Measurements from ENCODE around the gene PCDHGA1. TPM values are rescaled to one million over a fixed set of nuclear protein-coding genes. Genes with fewer than 3 reads are reported as not detected.
A peak's percentile ranks its signal among the peaks of the same experiment; 100 is the strongest.

The PCDHGA1 gene
- total RNA-seq, 6 experiments from 2014 or later: 0.04 to 0.18 (median 0.12) TPM; not detected in 1

DNA sequence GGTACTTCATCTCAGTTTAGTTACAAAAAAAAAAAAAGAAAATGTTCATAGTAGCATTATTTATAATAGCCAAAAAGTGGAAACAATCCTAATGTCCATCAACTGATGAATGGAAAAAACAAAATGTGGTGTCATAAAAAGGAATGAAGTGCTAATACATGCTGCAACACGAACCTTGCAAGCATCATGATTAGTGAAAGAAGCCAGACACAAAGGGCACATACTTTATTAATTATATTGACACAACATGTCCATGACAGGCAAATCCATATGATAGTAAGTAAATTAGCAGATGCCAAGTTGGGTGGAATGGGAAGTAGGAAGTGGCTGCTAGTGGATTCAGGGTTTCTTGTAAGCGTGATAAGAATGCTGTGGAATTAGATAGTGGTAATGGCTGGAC lies 212.7 kb downstream of the PCDHGA1 start:
- Histone ChIP-seq H3K9me3 (peaks cover 0 to 4% (median 0%) of the 10 kb centered on the region in 4 donors), H3K36me3 (peaks cover 0 to 8% (median 2%) of the 10 kb centered on the region in 4 donors), H3K4me1 (no peaks in the 10 kb centered on the region), H3K27ac (no peak overlapping the region), H3K27me3 (no peaks in the 10 kb centered on the region), H3K4me3 (no peak overlapping the region)
- intact Hi-C loops (cut with DNase I): no loop called here
- no peak for ATAC-seq
- WGBS (ENCODE audit: insufficient coverage, low coverage, low lambda C conversion rate, missing lambda C conversion rate): 85% methylated on average over 2 of the region's 2 CpGs
- DNase-seq: no peak
- TF ChIP-seq, protein P1, sequence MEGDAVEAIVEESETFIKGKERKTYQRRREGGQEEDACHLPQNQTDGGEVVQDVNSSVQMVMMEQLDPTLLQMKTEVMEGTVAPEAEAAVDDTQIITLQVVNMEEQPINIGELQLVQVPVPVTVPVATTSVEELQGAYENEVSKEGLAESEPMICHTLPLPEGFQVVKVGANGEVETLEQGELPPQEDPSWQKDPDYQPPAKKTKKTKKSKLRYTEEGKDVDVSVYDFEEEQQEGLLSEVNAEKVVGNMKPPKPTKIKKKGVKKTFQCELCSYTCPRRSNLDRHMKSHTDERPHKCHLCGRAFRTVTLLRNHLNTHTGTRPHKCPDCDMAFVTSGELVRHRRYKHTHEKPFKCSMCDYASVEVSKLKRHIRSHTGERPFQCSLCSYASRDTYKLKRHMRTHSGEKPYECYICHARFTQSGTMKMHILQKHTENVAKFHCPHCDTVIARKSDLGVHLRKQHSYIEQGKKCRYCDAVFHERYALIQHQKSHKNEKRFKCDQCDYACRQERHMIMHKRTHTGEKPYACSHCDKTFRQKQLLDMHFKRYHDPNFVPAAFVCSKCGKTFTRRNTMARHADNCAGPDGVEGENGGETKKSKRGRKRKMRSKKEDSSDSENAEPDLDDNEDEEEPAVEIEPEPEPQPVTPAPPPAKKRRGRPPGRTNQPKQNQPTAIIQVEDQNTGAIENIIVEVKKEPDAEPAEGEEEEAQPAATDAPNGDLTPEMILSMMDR (IDR thresholded peaks at IDR 0.05): no peak
- TF ChIP-seq POLR2A (IDR thresholded peaks at IDR 0.05): no peak

DNA sequence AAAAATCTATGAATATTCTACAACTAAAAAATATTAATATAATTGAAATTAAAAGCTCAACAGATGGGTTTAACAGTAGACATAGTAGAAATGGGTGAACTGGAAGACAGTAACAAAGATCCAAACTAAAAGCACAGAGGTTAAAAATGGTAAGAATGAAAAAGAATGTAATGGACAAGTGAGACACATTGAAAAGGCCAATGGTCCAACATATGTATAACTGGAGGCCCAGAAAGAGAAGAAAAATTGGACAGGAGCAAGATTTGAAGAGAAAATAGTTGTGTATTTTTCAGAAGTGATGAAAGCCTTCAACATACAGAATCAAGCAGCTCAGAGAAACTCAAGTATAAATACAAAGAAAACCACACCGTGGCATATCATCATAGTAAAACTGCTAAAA lies 217.2 kb downstream of the PCDHGA1 start:
- H3K27me3 ChIP-seq: no peaks in the 10 kb centered on the region
- 100% methylated on average over 1 of the region's 1 CpG for WGBS (ENCODE audit: insufficient coverage, low coverage, low lambda C conversion rate, missing lambda C conversion rate)

DNA sequence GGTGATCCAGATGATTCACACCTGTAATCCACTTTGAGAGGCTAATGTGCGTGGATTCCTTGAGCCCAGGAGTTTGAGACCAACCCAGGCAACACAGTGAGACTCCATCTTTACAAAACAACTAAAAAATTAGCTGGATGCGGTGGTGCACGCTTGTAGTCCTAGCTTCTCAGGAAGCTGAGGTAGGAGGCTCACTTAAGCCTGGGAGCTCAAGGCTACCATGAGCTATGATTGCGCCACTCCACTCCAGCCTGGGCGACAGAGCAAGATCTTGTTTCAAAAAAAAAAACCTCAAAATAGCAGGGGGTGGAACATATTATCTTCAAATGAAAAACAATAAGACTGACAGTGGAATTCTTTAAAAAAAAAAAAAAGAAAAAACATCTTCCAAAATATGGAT lies 217.6 kb downstream of the PCDHGA1 start:
- peaks cover 0 to 5% (median 0%) of the 10 kb centered on the region in 4 donors for H3K9me3 ChIP-seq
- H3K4me1 ChIP-seq: no peaks in the 10 kb centered on the region
- 97% methylated on average over 5 of the region's 5 CpGs for WGBS (ENCODE audit: insufficient coverage, low coverage, low lambda C conversion rate, missing lambda C conversion rate)
- H3K36me3 ChIP-seq: peaks cover 0 to 5% (median 0%) of the 10 kb centered on the region in 4 donors
- H3K4me3 ChIP-seq: no peak overlapping the region
- DNase-seq (no peak), ATAC-seq (no peak)
- no peak overlapping the region for H3K27ac ChIP-seq
- TF ChIP-seq POLR2A (IDR thresholded peaks at IDR 0.05): no peak
- TF ChIP-seq, protein P1 (IDR thresholded peaks at IDR 0.05): no peak
- no peaks in the 10 kb centered on the region for H3K27me3 ChIP-seq
- intact Hi-C loops (cut with DNase I): no loop called here

More for the DNA sequence above, 217.2 kb downstream of the PCDHGA1 start:
- intact Hi-C loops (cut with DNase I): no loop called here
- no peak overlapping the region for H3K27ac ChIP-seq
- ATAC-seq: no peak
- no peak for DNase-seq
- no peak overlapping the region for H3K4me3 ChIP-seq
- peaks cover 0 to 5% (median 0%) of the 10 kb centered on the region in 4 donors for H3K9me3 ChIP-seq
- H3K36me3 ChIP-seq: peaks cover 0 to 5% (median 0%) of the 10 kb centered on the region in 4 donors
- TF ChIP-seq, protein P1 (IDR thresholded peaks at IDR 0.05): no peak
- TF ChIP-seq POLR2A (IDR thresholded peaks at IDR 0.05): no peak
- no peaks in the 10 kb centered on the region for H3K4me1 ChIP-seq

DNA sequence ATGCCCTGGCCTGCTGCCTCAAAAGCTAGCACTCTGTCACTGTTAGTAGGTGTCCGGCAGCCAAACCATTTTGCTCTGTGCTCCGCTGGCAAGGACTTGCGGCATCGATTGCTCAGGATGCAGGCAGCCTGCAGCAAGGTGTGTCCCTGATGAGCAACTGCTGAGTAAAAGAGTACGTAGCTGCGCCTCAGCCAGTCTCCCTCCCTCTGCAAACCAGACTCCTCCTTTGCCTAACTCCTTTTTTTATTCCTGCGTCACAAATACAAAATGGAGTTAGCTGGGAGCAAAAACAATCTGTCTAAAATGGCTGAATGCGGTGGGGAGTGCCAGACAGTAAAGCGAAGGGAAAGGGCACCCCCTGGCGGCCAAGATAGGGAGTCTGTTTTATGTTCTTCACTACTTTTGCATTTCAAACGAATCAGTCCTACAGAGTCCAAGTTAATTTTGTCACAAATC lies 227.4 kb downstream of the PCDHGA1 start:
- H3K9me3 ChIP-seq: no peaks in the 10 kb centered on the region
- TF ChIP-seq, protein P1 (IDR thresholded peaks at IDR 0.05): peak; percentile 79 to 87 (median 86)
- no peak for TF ChIP-seq POLR2A (IDR thresholded peaks at IDR 0.05)
- ATAC-seq: peak; percentile 66 to 83 (median 78)
- peaks cover 0 to 12% (median 5%) of the 10 kb centered on the region in 4 donors for H3K4me1 ChIP-seq
- intact Hi-C loops (cut with DNase I): loop anchor here in 1 of 2 donors (10.0 kb wide), 1 partner anchor 153 kb away; the partner anchor contains the start of genes PCDHGA9 and PCDHGB6
- peak overlapping the region in 2 of 3 donors; percentile 8 to 37 for H3K4me3 ChIP-seq
- DNase-seq: peak; percentile 72 to 80 (median 75)
- peak overlapping the region; percentile 52 to 66 (median 61) for H3K27ac ChIP-seq
- no peaks in the 10 kb centered on the region for H3K27me3 ChIP-seq
- 45% methylated on average over 10 of the region's 11 CpGs for WGBS (ENCODE audit: insufficient coverage, low coverage, low lambda C conversion rate, missing lambda C conversion rate)
- H3K36me3 ChIP-seq: peaks cover 0 to 13% (median 5%) of the 10 kb centered on the region in 4 donors

Measured in right lobe of liver (tissue), 6 donors.